ENCODE measurements around the gene AKR1C1.

DNA sequence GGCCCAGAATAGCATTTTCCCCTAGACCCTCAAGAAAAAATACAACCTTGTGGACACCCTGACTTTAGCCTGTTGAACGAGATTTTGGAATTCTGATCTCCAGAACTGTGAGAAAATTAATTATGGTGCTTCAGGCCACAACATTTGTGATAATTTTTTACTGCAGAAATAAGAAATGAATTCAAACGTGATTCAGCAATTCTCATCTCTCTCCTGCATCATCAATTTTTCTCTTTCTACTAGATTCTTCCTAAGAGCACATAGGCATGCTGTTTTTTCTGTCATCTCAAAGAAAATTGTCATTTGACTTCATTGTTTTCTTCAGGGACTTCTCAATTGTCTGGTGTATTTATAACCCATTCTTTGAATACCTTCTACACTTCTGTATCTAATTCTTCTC, 49.4 kb downstream of the AKR1C1 start:
- TF ChIP-seq, protein P1, sequence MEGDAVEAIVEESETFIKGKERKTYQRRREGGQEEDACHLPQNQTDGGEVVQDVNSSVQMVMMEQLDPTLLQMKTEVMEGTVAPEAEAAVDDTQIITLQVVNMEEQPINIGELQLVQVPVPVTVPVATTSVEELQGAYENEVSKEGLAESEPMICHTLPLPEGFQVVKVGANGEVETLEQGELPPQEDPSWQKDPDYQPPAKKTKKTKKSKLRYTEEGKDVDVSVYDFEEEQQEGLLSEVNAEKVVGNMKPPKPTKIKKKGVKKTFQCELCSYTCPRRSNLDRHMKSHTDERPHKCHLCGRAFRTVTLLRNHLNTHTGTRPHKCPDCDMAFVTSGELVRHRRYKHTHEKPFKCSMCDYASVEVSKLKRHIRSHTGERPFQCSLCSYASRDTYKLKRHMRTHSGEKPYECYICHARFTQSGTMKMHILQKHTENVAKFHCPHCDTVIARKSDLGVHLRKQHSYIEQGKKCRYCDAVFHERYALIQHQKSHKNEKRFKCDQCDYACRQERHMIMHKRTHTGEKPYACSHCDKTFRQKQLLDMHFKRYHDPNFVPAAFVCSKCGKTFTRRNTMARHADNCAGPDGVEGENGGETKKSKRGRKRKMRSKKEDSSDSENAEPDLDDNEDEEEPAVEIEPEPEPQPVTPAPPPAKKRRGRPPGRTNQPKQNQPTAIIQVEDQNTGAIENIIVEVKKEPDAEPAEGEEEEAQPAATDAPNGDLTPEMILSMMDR (IDR thresholded peaks at IDR 0.05; ENCODE audit: low read depth, low read length, poor library complexity, severe bottlenecking): no peak
- TF ChIP-seq EZH2phosphoT487 (IDR thresholded peaks at IDR 0.05; ENCODE audit: borderline replicate concordance, low read length): no peak

Data from DOHH2 (cell line).